K562 (cell line): ENCODE results near the gene NBPF4. TPM values are rescaled to one million over a fixed set of nuclear protein-coding genes. Genes with fewer than 3 reads are reported as not detected.
"Not testable (repeated sequence)": the region's sequence is repeated elsewhere in the genome, so short reads cannot be mapped to it uniquely, and the experiment has no call there.

Experiments
- ATAC-seq: fragments of 200-7000 bp; cut with Tn5 transposase; 3 replicates; pipeline ENCODE4 v1.9.1; 2020; ENCODE audit warnings: moderate library complexity
- BruUV-seq: library from RNA; stranded (reverse); fragments of 400-500 nt; replicated peaks from 2 replicates; lab custom pipeline; 2021; lab: Mats Ljungman, UMichigan
- CTCF ChIA-PET: fragments of 300-600 bp; formaldehyde crosslinking; extraction: SDS; loops from one replicate; lab custom pipeline; 2021; ENCODE audit warnings: low intra/inter-chr PET ratio; lab: Yijun Ruan, JAX
- POLR2A ChIA-PET: fragments of 300-600, 350-650 bp; sonication (Branson Sonifier 250); formaldehyde crosslinking; extraction: SDS; loops from one replicate; lab custom pipeline; 2021; ENCODE audit warnings: antibody characterized with exemption, inconsistent platforms; lab: Yijun Ruan, JAX
- DNase-seq, 4 experiments: peaks; one replicate each; pipeline versions ENCODE4 v3.0.0 to v3.0.0-alpha.2; 2011 to 2018; ENCODE audit warnings: low spot score in 3 of 4, mixed read lengths in 3 of 4; ENCODE audit errors: extremely low read depth in 1 of 4
- FAIRE-seq: peaks from 2 replicates; lab custom pipeline; 2011; peaks lifted over from hg19 to GRCh38; lab: Jason Lieb, UNC
- H2AFZ ChIP-seq: 2 replicates; pipeline ENCODE4 v1.6.0; 2011; ENCODE audit warnings: low read depth, low read length, control low read depth, inconsistent platforms
- H3K27ac ChIP-seq: fragments of 200-600 bp; 3 replicates; pipeline ENCODE4 v1.8.0; 2011; ENCODE audit warnings: low read depth, mild to moderate bottlenecking, control low read depth, inconsistent platforms, low read length, moderate library complexity, mixed read lengths; ENCODE audit errors: extremely low read depth
- H3K27me3 ChIP-seq, 2 experiments: fragments of 300-600 bp in 1 of 2; 2 replicates in 1 of 2; 3 replicates in 1 of 2; pipeline versions ENCODE4 v1.6.0 to v1.8.0; 2011; ENCODE audit warnings: inconsistent platforms in 2 of 2, low read length in 2 of 2, mild to moderate bottlenecking in 1 of 2, mixed read lengths in 1 of 2, moderate library complexity in 1 of 2; ENCODE audit not compliant: control insufficient read depth in 2 of 2, insufficient read depth in 2 of 2
- H3K36me3 ChIP-seq: fragments of 300-600 bp; 3 replicates; pipeline ENCODE4 v1.8.0; 2011; ENCODE audit warnings: mild to moderate bottlenecking, low read length, inconsistent platforms; ENCODE audit not compliant: control insufficient read depth, insufficient read depth
- H3K4me1 ChIP-seq, 2 experiments: fragments of 200-600 bp in 1 of 2; replicated peaks in 1 of 2; 2 replicates in 1 of 2; 3 replicates in 1 of 2; pipeline versions ENCODE4 v1.5.1 to v1.8.0; 2011; ENCODE audit warnings: inconsistent platforms in 2 of 2, low read length in 2 of 2, mild to moderate bottlenecking in 1 of 2, mixed read lengths in 1 of 2, moderate library complexity in 1 of 2; ENCODE audit not compliant: control insufficient read depth in 2 of 2, insufficient read depth in 2 of 2
- H3K4me2 ChIP-seq: 2 replicates; pipeline ENCODE4 v1.6.1; 2011; ENCODE audit warnings: low read length, control low read depth, inconsistent platforms, mixed read lengths; ENCODE audit not compliant: insufficient read depth
- H3K4me3 ChIP-seq: fragments of 200-600 bp; sonication (generic), shearing (Covaris generic); 2 replicates; pipeline ENCODE4 v1.5.1; 2016; ENCODE audit warnings: control low read depth, inconsistent platforms
- H3K79me2 ChIP-seq: fragments of 200-600 bp; 3 replicates; pipeline ENCODE4 v1.8.0; 2011; ENCODE audit warnings: low read length, inconsistent platforms; ENCODE audit not compliant: control insufficient read depth, insufficient read depth
- H3K9ac ChIP-seq, 2 experiments: 2 replicates each; pipeline versions ENCODE4 v1.6.0 to v1.6.1; 2011; ENCODE audit warnings: low read depth in 2 of 2, low read length in 2 of 2, control low read depth in 1 of 2, inconsistent platforms in 1 of 2, mild to moderate bottlenecking in 1 of 2, mixed read lengths in 1 of 2; ENCODE audit not compliant: insufficient read depth in 1 of 2
- H3K9me1 ChIP-seq: one replicate; pipeline ENCODE4 v1.6.0; 2011; ENCODE audit warnings: inconsistent platforms, mild to moderate bottlenecking, low read length, moderate library complexity; ENCODE audit not compliant: control insufficient read depth, insufficient read depth
- H3K9me3 ChIP-seq: replicated peaks from 2 replicates; pipeline ENCODE4 v1.5.1; 2011; ENCODE audit warnings: low read depth, low read length, inconsistent platforms; ENCODE audit not compliant: control insufficient read depth, insufficient read depth
- H4K20me1 ChIP-seq: replicated peaks from 2 replicates; pipeline ENCODE4 v1.6.1; 2011; ENCODE audit warnings: low read length, inconsistent platforms, mixed read lengths; ENCODE audit not compliant: control insufficient read depth, insufficient read depth
- ARID2 ChIP-seq: fragments of 450-650 bp; IDR thresholded peaks from 2 replicates; pipeline ENCODE4 v1.6.1; 2017; ENCODE audit warnings: antibody characterized with exemption, mild to moderate bottlenecking
- EP400 ChIP-seq: fragments of 450-650 bp; IDR thresholded peaks from 2 replicates; pipeline ENCODE4 v1.6.1; 2017; ENCODE audit warnings: antibody characterized with exemption, mild to moderate bottlenecking, moderate library complexity
- KLF16 ChIP-seq: IDR thresholded peaks from 2 replicates; pipeline ENCODE4 v1.6.1; 2016; ENCODE audit warnings: antibody characterized with exemption
- ZNF316 ChIP-seq: fragments of 450-650 bp; IDR thresholded peaks from 2 replicates; pipeline ENCODE4 v1.6.1; 2016
- WGBS: fragments of 100-300 bp; shearing (Covaris generic); methylation state at CpG from one replicate; pipeline ENCODE4 v1.1.6; 2016; ENCODE audit warnings: low coverage, mixed read lengths; ENCODE audit not compliant: insufficient coverage; ENCODE audit errors: missing lambda C conversion rate; 5-methylcytosine and 5-hydroxymethylcytosine counted together
- in situ Hi-C: fragments of 300-500 bp; cut with MboI; formaldehyde crosslinking; loops from 4 replicates; pipeline ENCODE4 v1.15.0; 2018; ENCODE audit warnings: inconsistent platforms, mixed read lengths
- intact Hi-C: fragments of 100-400 bp; cut with micrococcal nuclease; formaldehyde crosslinking; loops from 2 replicates; pipeline ENCODE4 v1.14.2; 2022
- polyA plus RNA-seq, 8 experiments: library from polyadenylated mRNA; depleted of rRNA in 4 of 8; stranded (reverse) in 5 of 8; unstranded in 3 of 8; fragments of >200 nt; fragmentation: Nextera tagmentation in 2 of 8; fragmentation: Illumina TruSeq in 1 of 8; extraction: Ambion mirVana in 2 of 8; extraction: Trizol in 1 of 8; gene quantifications; 2 replicates each; pipeline versions ENCODE4 v1.2.1 to v1.2.3, GENCODE V29; 2011 to 2014; ENCODE audit warnings: inconsistent platforms in 1 of 8, missing spikeins in 1 of 8
- total RNA-seq, 7 experiments: library from RNA; depleted of rRNA in 6 of 7; stranded (reverse); fragments of >200 nt in 6 of 7; fragmentation: Illumina TruSeq in 2 of 7; extraction: Trizol in 2 of 7; gene quantifications; 2 replicates each; pipeline versions ENCODE4 v1.2.1 to v1.2.3, GENCODE V29; 2011 to 2021; ENCODE audit warnings: low replicate concordance in 1 of 7
- TF ChIP-seq, protein P1 (sequence below): fragments of 450-650 bp; IDR thresholded peaks from 2 replicates; pipeline ENCODE4 v1.6.1; 2016; ENCODE audit warnings: mild to moderate bottlenecking
- TF ChIP-seq, protein P2 (sequence below), 2 experiments: fragments of 450-650 bp in 1 of 2; sonication (generic) in 1 of 2; formaldehyde crosslinking in 1 of 2; IDR thresholded peaks; 2 replicates each; pipeline versions ENCODE4 v1.7.1 to v1.9.0; 2016 to 2022; ENCODE audit warnings: inconsistent platforms in 1 of 2, mild to moderate bottlenecking in 1 of 2, missing genetic modification reagents in 1 of 2

NBPF4 gene
- total and polyA plus RNA-seq, 9 of the 15 experiments (the other 6 are each of a cell fraction or from before 2014, with no cell fraction given): 3.6 to 10.4 (median 5.9) TPM

DNA sequence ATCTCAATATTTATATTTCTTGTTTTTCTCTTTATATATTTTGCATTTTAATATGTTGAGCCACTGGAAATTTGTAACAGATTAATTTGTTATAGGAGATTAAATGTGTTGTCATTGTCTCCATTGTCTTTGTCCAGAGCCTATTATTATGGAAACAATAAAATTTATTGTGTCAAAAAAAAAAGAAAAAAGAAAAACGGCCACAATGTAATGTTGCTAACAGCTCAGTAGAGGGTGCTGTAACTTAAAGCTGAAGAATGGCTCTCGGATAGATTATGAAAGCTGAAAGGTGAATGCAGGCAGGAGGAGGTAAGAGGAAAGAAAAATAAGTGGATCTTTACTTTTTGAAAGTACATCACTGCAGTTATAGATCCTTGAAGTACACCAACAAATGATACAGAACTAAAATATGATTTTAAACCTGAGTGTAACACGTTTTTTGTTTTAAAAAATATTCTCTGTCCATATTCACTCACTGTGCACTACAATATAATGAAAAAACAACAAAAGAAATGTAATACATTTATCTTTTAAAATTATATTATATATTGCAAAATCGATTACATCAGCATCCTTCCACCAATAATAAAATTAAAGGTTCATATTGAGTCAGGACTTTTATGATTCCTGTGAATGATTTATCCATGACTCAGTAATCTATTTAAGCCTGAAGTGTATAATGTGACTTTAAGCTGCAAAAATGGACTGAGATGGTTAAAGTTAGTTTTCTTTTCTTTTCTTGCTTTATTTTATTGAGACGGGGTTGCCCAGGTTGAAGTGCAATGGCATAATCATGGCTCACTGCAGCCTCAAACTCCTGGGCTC is 29.0 kb downstream of the NBPF4 start:
- H3K27ac ChIP-seq, H3K4me2 ChIP-seq, H4K20me1 ChIP-seq, H3K36me3 ChIP-seq, H3K4me1 ChIP-seq, H2AFZ ChIP-seq, H3K4me3 ChIP-seq, H3K79me2 ChIP-seq, intact Hi-C loops, H3K9ac ChIP-seq, H3K9me1 ChIP-seq, H3K9me3 ChIP-seq, BruUV-seq, H3K27me3 ChIP-seq: not testable (repeated sequence)
- peak in 1 of 4 experiments; percentile 33 for DNase-seq
- ATAC-seq: peak; percentile 82
- FAIRE-seq: peak; percentile 81
- in situ Hi-C loops: loop anchor here (10.0 to 25.0 kb wide), 2 partner anchors 110 to 247 kb away; partner anchors contain the start of gene NBPF6
- CTCF ChIA-PET: interaction anchor here (0.6 kb wide), 1 partner anchor 348 kb away, joined by 3 read pairs; no protein-coding TSS in a partner anchor
- WGBS: 3% methylated on average over 4 of the region's 5 CpGs
- POLR2A ChIA-PET: interaction anchor here (0.9 kb wide), 1 partner anchor 15 kb away, joined by 4 read pairs; the partner anchor contains the start of gene SLC25A24
- TF ChIP-seq, protein P1, sequence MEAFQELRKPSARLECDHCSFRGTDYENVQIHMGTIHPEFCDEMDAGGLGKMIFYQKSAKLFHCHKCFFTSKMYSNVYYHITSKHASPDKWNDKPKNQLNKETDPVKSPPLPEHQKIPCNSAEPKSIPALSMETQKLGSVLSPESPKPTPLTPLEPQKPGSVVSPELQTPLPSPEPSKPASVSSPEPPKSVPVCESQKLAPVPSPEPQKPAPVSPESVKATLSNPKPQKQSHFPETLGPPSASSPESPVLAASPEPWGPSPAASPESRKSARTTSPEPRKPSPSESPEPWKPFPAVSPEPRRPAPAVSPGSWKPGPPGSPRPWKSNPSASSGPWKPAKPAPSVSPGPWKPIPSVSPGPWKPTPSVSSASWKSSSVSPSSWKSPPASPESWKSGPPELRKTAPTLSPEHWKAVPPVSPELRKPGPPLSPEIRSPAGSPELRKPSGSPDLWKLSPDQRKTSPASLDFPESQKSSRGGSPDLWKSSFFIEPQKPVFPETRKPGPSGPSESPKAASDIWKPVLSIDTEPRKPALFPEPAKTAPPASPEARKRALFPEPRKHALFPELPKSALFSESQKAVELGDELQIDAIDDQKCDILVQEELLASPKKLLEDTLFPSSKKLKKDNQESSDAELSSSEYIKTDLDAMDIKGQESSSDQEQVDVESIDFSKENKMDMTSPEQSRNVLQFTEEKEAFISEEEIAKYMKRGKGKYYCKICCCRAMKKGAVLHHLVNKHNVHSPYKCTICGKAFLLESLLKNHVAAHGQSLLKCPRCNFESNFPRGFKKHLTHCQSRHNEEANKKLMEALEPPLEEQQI: 0 out of 2 replicates have a peak, but pooled peaks have one; percentile 20
- TF ChIP-seq, protein P2, sequence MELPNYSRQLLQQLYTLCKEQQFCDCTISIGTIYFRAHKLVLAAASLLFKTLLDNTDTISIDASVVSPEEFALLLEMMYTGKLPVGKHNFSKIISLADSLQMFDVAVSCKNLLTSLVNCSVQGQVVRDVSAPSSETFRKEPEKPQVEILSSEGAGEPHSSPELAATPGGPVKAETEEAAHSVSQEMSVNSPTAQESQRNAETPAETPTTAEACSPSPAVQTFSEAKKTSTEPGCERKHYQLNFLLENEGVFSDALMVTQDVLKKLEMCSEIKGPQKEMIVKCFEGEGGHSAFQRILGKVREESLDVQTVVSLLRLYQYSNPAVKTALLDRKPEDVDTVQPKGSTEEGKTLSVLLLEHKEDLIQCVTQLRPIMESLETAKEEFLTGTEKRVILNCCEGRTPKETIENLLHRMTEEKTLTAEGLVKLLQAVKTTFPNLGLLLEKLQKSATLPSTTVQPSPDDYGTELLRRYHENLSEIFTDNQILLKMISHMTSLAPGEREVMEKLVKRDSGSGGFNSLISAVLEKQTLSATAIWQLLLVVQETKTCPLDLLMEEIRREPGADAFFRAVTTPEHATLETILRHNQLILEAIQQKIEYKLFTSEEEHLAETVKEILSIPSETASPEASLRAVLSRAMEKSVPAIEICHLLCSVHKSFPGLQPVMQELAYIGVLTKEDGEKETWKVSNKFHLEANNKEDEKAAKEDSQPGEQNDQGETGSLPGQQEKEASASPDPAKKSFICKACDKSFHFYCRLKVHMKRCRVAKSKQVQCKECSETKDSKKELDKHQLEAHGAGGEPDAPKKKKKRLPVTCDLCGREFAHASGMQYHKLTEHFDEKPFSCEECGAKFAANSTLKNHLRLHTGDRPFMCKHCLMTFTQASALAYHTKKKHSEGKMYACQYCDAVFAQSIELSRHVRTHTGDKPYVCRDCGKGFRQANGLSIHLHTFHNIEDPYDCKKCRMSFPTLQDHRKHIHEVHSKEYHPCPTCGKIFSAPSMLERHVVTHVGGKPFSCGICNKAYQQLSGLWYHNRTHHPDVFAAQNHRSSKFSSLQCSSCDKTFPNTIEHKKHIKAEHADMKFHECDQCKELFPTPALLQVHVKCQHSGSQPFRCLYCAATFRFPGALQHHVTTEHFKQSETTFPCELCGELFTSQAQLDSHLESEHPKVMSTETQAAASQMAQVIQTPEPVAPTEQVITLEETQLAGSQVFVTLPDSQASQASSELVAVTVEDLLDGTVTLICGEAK (IDR thresholded peaks at IDR 0.05): peak; percentile 95
- TF ChIP-seq, protein P2 (CRISPR knock-in tag; IDR thresholded peaks at IDR 0.05): peak; percentile 89
- 0 out of 2 replicates have a peak, but pooled peaks have one; percentile 49 for TF ChIP-seq ARID2
- peak; percentile 21; the same call in 1 of the 2 replicates for TF ChIP-seq KLF16
- TF ChIP-seq ZNF316: peak; percentile 27; the same call in 1 of the 2 replicates
- TF ChIP-seq EP400: peak; percentile 35; the same call in 1 of the 2 replicates
